Germinal center (tissue), 1 donor: Measurements from ENCODE around the gene GOLGA6L10.
"Not testable (repeated sequence)": the region's sequence is repeated elsewhere in the genome, so short reads cannot be mapped to it uniquely, and the experiment has no call there.

Experiments used
- DNase-seq: peaks from one replicate; pipeline ENCODE4 v3.0.0; 2012; ENCODE audit warnings: mixed read lengths, low spot score

Gene GOLGA6L10

DNA sequence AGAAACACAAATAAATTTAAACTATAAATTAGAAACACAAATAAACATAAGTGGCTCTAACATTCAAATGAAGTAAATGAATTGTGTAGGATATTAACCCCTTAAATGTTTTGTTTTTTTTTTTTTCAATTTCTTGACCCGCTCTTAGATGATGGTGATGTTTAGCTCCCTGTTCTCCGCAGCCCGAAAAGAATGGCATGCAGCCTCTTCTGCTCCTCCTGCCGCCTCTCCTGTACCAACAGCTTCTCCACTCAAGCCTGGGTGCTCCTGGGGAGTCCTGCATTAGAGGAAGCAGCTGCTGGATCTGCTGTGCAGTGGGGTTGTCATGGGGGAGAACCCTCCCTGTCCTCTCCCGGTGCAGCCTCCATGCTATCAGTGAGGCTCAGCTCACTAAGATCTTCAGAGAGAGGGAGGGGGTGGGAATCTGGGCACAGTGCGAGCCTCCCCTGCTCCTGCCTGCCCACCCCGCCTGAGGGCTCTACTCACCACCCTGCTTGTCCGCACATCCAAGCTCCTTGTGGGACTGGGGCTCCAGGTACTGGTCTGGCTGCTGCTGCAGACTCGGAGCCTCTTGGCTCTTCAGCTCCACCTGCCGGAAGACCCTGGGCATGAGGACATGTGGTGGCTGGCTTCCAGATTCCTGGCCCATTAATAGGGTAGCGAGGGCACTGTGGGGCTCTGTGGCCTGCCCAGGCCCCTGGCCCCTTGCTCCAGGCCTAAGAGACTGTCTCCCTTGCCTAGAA lies 6.5 kb downstream of the GOLGA6L10 start:
- not testable (repeated sequence) for DNase-seq

DNA sequence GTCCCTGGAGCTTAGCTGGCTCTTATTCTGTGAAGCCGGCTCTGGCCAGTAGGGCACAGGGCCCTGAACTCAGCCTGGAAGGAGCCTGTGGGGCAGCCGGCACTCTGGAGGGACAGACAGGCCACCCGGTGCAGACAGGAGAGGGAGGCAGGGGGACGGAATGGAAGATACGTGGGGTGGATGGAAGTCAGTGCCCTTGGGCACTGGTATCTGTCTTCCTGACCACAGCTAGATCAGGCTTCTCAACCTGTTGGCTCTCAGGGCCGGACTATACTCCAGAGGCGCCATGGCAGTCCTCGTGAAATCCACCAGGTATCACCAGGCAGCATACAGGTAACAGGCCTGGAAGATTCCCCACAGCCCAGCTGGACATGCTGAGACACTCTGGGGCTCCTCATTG lies 10.7 kb downstream of the GOLGA6L10 start:
- DNase-seq = not testable (repeated sequence)

DNA sequence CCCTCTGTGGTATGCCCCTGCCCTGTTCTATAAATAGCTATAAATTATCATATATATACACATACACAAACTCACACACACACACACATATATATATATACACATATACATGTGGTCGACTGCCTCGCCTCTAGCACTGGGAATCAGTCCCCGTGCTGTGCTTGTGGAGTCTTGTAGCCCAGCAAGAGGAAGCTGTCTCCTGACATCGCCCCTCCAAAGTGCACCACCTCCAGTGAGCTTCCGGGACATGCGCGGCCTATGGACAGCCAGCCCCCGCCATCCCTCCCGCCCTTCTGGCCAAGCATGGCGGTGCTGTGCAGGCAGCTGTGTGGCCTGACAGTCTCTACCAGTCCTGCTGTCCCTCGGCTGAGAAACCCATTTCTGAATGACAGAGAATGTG lies 11.2 kb downstream of the GOLGA6L10 start:
- not testable (repeated sequence) for DNase-seq

DNA sequence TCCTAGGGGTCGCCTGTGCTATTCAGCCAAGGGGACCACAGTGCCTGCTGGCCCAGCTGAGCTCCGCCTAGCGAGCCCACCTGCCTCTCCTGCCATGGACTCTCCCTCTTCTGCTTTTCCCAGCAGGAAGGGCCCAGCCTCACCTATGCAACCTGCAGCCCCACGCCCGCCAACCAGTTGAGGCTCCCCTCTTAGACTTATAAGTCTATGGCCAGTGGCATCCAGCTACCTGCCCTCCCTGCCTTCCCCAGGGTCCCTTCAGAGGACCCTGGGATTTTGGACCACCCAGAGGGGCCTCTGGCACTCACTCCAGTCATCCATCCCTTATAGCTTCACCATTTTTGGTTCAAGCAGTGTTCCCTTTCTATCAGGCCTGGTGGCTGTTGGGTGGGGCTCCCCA lies 12.2 kb downstream of the GOLGA6L10 start:
- DNase-seq = not testable (repeated sequence)

GRCh38 chr15:82336180-82336647 lies 13.1 kb downstream of the GOLGA6L10 start:
- DNase-seq = not testable (repeated sequence)

- not testable (repeated sequence) for DNase-seq
Measured at GRCh38 chr15:82335006-82335405, 14.3 kb downstream of the GOLGA6L10 start.

GRCh38 chr15:82334554-82334932 lies 14.7 kb downstream of the GOLGA6L10 start:
- DNase-seq = not testable (repeated sequence)

DNA sequence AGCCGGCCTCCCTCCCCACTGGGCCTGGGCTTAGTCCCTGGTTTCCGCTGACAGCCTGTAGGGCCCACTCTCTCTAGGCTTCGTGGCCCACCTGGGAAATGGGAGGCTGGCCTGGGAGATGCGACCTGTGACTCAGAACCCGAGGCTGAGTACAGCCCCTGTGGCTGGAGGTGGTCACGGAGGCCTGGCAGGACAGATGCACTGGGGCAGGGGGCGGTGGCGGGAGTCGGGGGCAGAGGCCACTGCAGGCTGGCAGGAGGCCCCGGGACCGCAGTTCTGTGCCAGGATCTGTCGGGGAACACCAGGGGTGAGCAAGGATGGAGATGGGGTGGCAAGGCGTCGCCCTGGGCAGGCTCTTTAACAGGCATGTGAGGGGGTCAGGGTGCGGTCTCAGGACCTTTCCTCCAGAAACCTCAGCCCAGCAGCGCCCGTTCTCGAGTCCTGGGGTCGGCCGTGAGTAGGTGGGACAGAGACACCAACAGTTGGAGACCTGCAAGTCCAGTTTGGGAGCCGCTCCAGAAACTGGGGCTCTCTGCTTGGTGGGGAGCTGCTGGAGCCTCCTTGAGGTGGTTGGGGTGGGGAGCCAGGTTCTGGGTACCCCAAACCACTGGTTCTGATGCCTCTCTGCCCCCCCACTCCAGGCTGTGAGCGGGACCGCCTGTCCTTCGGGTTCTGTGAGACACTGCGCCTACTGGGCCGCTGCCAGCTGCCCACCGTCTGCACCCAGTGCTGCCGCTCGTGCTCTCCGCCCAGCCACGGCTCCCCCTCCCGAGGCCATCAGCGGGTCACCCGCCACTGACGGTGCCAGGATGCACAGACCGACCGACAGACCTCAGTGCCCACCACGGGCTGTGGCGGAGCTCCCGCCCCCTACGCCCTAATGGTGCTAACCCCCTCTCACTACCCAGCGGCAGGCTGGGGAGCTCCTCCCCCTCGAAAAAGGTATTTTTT lies 15.4 kb downstream of the GOLGA6L10 start:
- DNase-seq = not testable (repeated sequence)

DNA sequence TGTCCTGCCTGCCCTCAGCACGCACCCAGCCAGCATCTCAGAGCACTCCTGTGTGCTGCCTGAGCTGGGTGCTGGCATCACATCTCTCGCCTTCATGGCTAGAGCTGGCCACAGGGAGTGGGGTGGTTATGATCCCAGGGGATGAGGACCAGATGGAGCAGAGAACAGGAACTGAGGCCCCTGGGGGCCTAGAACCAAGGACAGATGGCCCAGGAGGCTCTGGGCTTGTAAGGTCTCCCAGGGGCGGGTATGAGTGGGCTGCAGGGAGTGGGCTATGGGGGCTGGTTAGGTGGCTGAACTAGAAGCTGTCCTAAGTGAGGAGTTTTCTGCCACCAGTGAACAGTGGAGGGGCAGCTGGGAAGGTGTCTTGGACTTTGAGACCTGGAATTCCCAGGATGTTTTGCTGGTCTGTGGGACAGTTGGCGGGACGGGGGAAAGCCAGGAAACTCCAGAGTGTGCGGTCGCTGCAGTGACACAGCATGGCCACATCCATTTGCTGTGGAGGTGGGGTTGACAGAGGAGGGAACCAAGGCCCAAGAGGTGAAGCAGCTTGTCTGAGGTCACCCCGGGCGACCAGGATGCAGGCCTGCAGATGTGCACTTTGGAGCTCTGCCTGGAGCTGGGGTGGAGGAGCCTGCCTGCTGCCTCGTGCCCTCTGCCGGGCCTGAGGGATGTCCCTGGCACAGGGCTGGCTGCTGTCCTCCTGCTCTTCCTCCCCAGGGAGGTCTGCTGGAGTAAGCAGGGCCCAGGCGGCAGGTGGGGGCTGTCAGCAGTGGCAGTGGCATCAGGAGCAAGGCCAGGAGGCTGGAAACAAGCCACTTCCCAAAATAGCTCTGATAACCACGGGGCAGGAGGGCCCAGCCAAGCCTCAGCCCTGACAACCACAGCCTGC lies 16.3 kb downstream of the GOLGA6L10 start:
- DNase-seq = not testable (repeated sequence)

DNA sequence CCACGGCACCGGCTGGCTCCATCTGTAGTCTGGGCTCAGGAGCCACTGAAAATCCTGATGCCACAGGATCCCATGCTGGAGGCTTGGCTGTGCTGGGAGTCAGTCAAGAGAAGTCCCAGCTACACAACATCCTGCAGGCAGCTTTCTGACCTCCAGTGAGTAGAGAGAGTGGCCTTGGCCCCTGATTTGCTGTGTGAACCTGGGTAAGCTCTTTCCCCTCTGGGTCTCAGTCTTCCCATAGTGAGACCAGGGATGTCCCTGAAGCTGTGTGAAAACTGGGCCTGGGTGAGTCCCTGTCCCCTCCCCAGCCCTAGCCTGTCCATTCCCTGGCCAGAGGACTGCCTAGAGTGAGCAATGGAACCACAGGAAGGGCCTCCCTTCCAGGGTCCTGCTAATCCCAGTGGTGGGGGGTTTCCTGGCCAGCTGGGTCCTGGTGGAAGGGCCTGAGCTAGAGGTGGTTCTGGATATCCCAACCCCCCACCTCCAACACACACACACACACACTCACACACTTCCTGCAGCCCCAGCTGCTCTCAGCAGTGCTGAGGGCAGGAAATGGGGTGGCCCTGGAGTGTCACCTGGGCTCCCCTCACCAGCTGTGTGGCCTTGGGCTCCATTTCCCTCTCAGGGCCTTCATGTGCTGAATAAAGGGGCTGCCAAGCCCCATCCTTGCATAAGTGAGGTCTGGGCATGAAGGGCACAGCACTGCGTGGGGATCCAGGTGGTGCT lies 17.5 kb downstream of the GOLGA6L10 start:
- DNase-seq = not testable (repeated sequence)

DNA sequence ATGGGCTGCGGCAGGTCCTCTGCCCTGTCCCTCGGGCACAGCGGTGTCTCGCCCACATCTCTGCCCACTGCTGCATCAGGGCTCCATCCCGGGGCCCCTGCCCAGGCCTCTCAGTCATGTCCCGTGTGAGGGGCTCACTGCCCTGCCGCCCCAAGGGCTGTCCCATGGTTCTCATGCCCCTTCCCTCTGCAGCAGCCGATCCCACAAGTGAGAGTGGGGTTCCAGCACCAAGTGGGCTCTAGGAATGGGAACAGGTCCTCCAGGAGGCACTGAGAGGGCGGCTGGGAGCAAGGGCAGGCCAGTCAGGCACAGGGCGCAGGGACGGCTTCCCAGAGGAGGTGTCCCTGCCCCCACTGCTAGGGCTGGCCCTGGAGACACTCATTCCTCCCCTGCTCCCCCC lies 18.4 kb downstream of the GOLGA6L10 start:
- DNase-seq = not testable (repeated sequence)

- not testable (repeated sequence) for DNase-seq
Measured at GRCh38 chr15:82329039-82329438, 20.2 kb downstream of the GOLGA6L10 start.

DNA sequence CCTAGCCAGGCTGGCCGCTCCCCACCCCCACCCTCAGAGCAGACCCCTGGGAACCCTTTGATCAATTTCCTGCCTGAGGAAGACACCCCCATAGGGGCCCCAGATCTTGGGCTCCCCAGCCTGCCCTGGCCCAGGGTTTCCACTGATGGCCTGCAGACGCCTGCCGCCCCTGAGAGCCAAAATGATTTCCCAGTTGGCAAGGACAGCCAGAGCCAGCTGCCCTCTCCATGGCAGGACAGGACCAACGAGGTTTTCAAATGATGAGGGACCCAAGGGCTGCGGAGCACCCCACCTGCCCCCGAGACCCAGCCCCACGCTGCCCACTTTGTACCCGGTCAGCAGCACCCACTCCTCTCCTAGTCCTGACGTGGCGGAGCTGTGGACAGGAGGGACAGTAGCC lies 21.9 kb downstream of the GOLGA6L10 start:
- not testable (repeated sequence) for DNase-seq

- not testable (repeated sequence) for DNase-seq
Measured at GRCh38 chr15:82326896-82327295, 22.4 kb downstream of the GOLGA6L10 start.

- DNase-seq = not testable (repeated sequence)
Measured at GRCh38 chr15:82325646-82326045, 23.6 kb downstream of the GOLGA6L10 start.

- not testable (repeated sequence) for DNase-seq
Measured at GRCh38 chr15:82324831-82325230, 24.4 kb downstream of the GOLGA6L10 start.

GRCh38 chr15:82322488-82322887 lies 26.8 kb downstream of the GOLGA6L10 start:
- DNase-seq = not testable (repeated sequence)

DNA sequence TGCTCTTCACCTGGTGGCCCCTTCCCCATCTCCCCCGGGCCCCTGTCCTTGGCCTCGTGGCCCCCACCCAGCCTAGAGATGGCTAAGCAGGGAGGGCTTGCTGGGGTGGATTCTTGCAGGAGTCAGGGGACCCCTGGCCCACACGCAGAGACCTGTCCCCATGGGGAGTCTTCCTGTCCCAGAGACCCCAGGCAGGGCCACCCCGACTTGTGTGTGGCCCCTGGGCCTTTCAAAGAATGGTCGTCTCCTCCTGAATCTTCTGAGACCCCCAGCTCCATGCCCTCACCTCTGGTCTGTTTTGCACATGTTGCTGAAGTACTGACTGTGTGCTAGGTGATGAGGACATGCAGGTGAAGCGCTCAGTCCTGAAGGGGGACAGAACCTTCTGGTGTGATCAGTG lies 28.4 kb downstream of the GOLGA6L10 start:
- DNase-seq = not testable (repeated sequence)

GRCh38 chr15:82319522-82320278 lies 29.6 kb downstream of the GOLGA6L10 start:
- DNase-seq = not testable (repeated sequence)

- DNase-seq = not testable (repeated sequence)
Measured at GRCh38 chr15:82318281-82318680, 31.0 kb downstream of the GOLGA6L10 start.
